ENCODE results near the gene SPTLC3. TPM values are rescaled to one million over a fixed set of nuclear protein-coding genes. Genes with fewer than 3 reads are reported as not detected.

The SPTLC3 gene
- total and polyA plus RNA-seq, 2 experiments from 2014 or later = 0.52 to 0.66 TPM

DNA sequence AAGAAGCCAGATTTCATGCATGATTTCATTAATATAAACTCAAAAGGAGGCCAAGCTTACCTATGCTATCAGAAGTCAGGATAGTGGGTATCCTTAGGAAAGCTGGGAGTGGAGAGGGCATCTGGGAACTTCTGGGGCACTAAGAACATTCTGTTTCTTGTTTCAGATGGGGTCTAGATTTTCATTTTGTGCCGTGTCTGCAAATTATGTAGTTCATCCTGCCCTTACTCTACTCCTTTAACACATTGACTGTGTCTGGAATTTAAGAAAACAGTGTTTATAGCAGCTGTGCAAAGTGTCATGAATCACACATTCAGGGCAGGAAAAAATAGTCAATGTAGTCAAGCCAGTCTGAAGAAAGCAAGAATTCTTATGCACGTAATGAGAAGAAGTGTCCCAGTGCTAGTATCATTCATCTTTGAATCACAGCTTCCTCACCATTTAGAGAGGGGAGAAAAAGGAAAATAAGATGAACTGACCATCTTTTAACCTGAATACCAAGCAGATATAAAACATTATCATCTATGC is 11.6 kb upstream of the SPTLC3 start:
- no peak overlapping the region for H2AFZ ChIP-seq
- peaks cover 4% of the 10 kb centered on the region for H3K9me2 ChIP-seq (ENCODE audit: insufficient read depth)
- H3K27ac ChIP-seq (ENCODE audit: low read depth) = no peak overlapping the region
- DNase-seq (ENCODE audit: low spot score) (no peak), ATAC-seq (no peak)
- no peak overlapping the region for H3K27ac Mint-ChIP-seq
- H3K79me2 ChIP-seq (replicated peaks; ENCODE audit: insufficient read depth) = no peaks in the 10 kb centered on the region
- no peaks in the 10 kb centered on the region for H4K20me1 ChIP-seq (replicated peaks; ENCODE audit: insufficient read depth)
- peaks cover 9% of the 10 kb centered on the region; the same call in 2 of the 3 replicates for H3K4me1 Mint-ChIP-seq
- no peaks in the 10 kb centered on the region for H3K36me3 ChIP-seq (ENCODE audit: insufficient read depth)
- no peak overlapping the region for H3K4me2 ChIP-seq
- H3K9me3 Mint-ChIP-seq = no peaks in the 10 kb centered on the region; the same call in 2 of the 3 replicates
- no peaks in the 10 kb centered on the region for H3F3A ChIP-seq (replicated peaks; ENCODE audit: low read depth)
- no peak overlapping the region for H3K4me3 ChIP-seq
- peaks cover 7% of the 10 kb centered on the region; the same call in 1 of the 2 replicates for H3K4me1 ChIP-seq (ENCODE audit: insufficient read depth)
- H3K36me3 Mint-ChIP-seq (ENCODE audit: low read depth) = no peaks in the 10 kb centered on the region
- no peaks in the 10 kb centered on the region for H3K27me3 ChIP-seq (ENCODE audit: insufficient read depth)
- H3K27me3 Mint-ChIP-seq (ENCODE audit: insufficient read depth, low read depth, poor library complexity) = no peaks in the 10 kb centered on the region
- TF ChIP-seq, protein P1, sequence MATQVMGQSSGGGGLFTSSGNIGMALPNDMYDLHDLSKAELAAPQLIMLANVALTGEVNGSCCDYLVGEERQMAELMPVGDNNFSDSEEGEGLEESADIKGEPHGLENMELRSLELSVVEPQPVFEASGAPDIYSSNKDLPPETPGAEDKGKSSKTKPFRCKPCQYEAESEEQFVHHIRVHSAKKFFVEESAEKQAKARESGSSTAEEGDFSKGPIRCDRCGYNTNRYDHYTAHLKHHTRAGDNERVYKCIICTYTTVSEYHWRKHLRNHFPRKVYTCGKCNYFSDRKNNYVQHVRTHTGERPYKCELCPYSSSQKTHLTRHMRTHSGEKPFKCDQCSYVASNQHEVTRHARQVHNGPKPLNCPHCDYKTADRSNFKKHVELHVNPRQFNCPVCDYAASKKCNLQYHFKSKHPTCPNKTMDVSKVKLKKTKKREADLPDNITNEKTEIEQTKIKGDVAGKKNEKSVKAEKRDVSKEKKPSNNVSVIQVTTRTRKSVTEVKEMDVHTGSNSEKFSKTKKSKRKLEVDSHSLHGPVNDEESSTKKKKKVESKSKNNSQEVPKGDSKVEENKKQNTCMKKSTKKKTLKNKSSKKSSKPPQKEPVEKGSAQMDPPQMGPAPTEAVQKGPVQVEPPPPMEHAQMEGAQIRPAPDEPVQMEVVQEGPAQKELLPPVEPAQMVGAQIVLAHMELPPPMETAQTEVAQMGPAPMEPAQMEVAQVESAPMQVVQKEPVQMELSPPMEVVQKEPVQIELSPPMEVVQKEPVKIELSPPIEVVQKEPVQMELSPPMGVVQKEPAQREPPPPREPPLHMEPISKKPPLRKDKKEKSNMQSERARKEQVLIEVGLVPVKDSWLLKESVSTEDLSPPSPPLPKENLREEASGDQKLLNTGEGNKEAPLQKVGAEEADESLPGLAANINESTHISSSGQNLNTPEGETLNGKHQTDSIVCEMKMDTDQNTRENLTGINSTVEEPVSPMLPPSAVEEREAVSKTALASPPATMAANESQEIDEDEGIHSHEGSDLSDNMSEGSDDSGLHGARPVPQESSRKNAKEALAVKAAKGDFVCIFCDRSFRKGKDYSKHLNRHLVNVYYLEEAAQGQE (IDR thresholded peaks at IDR 0.05; ENCODE audit: unreplicated experiment) = no peak
- TF ChIP-seq EZH2 (IDR thresholded peaks at IDR 0.05; ENCODE audit: low read depth, unreplicated experiment) (no peak), STAT1 (IDR thresholded peaks at IDR 0.05; ENCODE audit: unreplicated experiment) (no peak), CREB1 (CRISPR knock-in tag; IDR thresholded peaks at IDR 0.05; ENCODE audit: low read depth) (no peak), POLR2AphosphoS5 (IDR thresholded peaks at IDR 0.05; ENCODE audit: low read depth) (no peak), ZNF331 (CRISPR knock-in tag; IDR thresholded peaks at IDR 0.05; ENCODE audit: low read depth) (no peak), ZNF114 (CRISPR knock-in tag; IDR thresholded peaks at IDR 0.05) (no peak), NANOG (IDR thresholded peaks at IDR 0.05; ENCODE audit: borderline replicate concordance) (no peak), JUNB (IDR thresholded peaks at IDR 0.05; ENCODE audit: unreplicated experiment) (no peak), EZH2phosphoT487 (IDR thresholded peaks at IDR 0.05; ENCODE audit: unreplicated experiment) (no peak)
- TF ChIP-seq, protein P2, sequence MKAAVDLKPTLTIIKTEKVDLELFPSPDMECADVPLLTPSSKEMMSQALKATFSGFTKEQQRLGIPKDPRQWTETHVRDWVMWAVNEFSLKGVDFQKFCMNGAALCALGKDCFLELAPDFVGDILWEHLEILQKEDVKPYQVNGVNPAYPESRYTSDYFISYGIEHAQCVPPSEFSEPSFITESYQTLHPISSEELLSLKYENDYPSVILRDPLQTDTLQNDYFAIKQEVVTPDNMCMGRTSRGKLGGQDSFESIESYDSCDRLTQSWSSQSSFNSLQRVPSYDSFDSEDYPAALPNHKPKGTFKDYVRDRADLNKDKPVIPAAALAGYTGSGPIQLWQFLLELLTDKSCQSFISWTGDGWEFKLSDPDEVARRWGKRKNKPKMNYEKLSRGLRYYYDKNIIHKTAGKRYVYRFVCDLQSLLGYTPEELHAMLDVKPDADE (IDR thresholded peaks at IDR 0.05) = no peak
- TF ChIP-seq, protein P3, sequence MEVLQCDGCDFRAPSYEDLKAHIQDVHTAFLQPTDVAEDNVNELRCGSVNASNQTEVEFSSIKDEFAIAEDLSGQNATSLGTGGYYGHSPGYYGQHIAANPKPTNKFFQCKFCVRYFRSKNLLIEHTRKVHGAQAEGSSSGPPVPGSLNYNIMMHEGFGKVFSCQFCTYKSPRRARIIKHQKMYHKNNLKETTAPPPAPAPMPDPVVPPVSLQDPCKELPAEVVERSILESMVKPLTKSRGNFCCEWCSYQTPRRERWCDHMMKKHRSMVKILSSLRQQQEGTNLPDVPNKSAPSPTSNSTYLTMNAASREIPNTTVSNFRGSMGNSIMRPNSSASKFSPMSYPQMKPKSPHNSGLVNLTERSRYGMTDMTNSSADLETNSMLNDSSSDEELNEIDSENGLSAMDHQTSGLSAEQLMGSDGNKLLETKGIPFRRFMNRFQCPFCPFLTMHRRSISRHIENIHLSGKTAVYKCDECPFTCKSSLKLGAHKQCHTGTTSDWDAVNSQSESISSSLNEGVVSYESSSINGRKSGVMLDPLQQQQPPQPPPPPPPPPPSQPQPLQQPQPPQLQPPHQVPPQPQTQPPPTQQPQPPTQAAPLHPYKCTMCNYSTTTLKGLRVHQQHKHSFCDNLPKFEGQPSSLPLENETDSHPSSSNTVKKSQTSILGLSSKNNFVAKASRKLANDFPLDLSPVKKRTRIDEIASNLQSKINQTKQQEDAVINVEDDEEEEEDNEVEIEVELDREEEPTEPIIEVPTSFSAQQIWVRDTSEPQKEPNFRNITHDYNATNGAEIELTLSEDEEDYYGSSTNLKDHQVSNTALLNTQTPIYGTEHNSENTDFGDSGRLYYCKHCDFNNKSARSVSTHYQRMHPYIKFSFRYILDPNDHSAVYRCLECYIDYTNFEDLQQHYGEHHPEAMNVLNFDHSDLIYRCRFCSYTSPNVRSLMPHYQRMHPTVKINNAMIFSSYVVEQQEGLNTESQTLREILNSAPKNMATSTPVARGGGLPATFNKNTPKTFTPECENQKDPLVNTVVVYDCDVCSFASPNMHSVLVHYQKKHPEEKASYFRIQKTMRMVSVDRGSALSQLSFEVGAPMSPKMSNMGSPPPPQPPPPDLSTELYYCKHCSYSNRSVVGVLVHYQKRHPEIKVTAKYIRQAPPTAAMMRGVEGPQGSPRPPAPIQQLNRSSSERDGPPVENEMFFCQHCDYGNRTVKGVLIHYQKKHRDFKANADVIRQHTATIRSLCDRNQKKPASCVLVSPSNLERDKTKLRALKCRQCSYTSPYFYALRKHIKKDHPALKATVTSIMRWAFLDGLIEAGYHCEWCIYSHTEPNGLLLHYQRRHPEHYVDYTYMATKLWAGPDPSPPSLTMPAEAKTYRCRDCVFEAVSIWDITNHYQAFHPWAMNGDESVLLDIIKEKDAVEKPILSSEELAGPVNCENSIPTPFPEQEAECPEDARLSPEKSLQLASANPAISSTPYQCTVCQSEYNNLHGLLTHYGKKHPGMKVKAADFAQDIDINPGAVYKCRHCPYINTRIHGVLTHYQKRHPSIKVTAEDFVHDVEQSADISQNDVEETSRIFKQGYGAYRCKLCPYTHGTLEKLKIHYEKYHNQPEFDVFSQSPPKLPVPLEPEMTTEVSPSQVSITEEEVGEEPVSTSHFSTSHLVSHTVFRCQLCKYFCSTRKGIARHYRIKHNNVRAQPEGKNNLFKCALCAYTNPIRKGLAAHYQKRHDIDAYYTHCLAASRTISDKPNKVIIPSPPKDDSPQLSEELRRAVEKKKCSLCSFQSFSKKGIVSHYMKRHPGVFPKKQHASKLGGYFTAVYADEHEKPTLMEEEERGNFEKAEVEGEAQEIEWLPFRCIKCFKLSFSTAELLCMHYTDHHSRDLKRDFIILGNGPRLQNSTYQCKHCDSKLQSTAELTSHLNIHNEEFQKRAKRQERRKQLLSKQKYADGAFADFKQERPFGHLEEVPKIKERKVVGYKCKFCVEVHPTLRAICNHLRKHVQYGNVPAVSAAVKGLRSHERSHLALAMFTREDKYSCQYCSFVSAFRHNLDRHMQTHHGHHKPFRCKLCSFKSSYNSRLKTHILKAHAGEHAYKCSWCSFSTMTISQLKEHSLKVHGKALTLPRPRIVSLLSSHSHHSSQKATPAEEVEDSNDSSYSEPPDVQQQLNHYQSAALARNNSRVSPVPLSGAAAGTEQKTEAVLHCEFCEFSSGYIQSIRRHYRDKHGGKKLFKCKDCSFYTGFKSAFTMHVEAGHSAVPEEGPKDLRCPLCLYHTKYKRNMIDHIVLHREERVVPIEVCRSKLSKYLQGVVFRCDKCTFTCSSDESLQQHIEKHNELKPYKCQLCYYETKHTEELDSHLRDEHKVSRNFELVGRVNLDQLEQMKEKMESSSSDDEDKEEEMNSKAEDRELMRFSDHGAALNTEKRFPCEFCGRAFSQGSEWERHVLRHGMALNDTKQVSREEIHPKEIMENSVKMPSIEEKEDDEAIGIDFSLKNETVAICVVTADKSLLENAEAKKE (CRISPR knock-in tag; IDR thresholded peaks at IDR 0.05) = no peak
- TF ChIP-seq, protein P4, sequence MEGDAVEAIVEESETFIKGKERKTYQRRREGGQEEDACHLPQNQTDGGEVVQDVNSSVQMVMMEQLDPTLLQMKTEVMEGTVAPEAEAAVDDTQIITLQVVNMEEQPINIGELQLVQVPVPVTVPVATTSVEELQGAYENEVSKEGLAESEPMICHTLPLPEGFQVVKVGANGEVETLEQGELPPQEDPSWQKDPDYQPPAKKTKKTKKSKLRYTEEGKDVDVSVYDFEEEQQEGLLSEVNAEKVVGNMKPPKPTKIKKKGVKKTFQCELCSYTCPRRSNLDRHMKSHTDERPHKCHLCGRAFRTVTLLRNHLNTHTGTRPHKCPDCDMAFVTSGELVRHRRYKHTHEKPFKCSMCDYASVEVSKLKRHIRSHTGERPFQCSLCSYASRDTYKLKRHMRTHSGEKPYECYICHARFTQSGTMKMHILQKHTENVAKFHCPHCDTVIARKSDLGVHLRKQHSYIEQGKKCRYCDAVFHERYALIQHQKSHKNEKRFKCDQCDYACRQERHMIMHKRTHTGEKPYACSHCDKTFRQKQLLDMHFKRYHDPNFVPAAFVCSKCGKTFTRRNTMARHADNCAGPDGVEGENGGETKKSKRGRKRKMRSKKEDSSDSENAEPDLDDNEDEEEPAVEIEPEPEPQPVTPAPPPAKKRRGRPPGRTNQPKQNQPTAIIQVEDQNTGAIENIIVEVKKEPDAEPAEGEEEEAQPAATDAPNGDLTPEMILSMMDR (conservative IDR thresholded peaks at IDR 0.05; ENCODE audit: low read depth in 2 of 2) = no peak
- H3K4me3 Mint-ChIP-seq = no peak overlapping the region
